WI38 (cell line): ENCODE measurements around the gene DRAM1.

Experiments used
- H3K4me3 ChIP-seq: 2 replicates; pipeline ENCODE4 v1.5.1; 2011; ENCODE audit warnings: low read depth, mild to moderate bottlenecking, control low read depth, low read length
- CTCF ChIP-seq: IDR thresholded peaks from 2 replicates; pipeline ENCODE4 v1.5.1; 2012; ENCODE audit warnings: low read depth, mild to moderate bottlenecking, control low read depth, low read length

The DRAM1 gene

GRCh38 chr12:101957252-101957959 lies 80.0 kb downstream of the DRAM1 start:
- H3K4me3 ChIP-seq: no peak overlapping the region
- no peak for TF ChIP-seq CTCF

GRCh38 chr12:101959607-101960006 lies 82.2 kb downstream of the DRAM1 start:
- TF ChIP-seq CTCF: no peak
- H3K4me3 ChIP-seq: no peak overlapping the region

- no peak overlapping the region for H3K4me3 ChIP-seq
- TF ChIP-seq CTCF: no peak
Observed at GRCh38 chr12:101962486-101962885, 85.1 kb downstream of the DRAM1 start.

GRCh38 chr12:101963697-101964096 lies 86.3 kb downstream of the DRAM1 start:
- no peak overlapping the region for H3K4me3 ChIP-seq
- TF ChIP-seq CTCF: no peak

- no peak overlapping the region for H3K4me3 ChIP-seq
- TF ChIP-seq CTCF: no peak
Observed at GRCh38 chr12:101966496-101966895, 89.1 kb downstream of the DRAM1 start.

GRCh38 chr12:101967506-101967905 lies 90.1 kb downstream of the DRAM1 start:
- no peak overlapping the region for H3K4me3 ChIP-seq

More at GRCh38 chr12:101967506-101967905, 90.1 kb downstream of the DRAM1 start:
- no peak for TF ChIP-seq CTCF
